Pancreas (tissue), 10 donors: ENCODE data around the gene PCCA. TPM values are rescaled to one million over a fixed set of nuclear protein-coding genes. Genes with fewer than 3 reads are reported as not detected.
"Not testable (repeated sequence)": the region's sequence is repeated elsewhere in the genome, so short reads cannot be mapped to it uniquely, and the experiment has no call there.

Experiments
- ATAC-seq, 4 donors: fragments of 200-7000 bp; cut with Tn5 transposase; one replicate each; pipeline versions ENCODE4 v1.8.0 to v1.9.1; 2020; ENCODE audit warnings: mild to moderate bottlenecking in 4 of 4, moderate library complexity in 4 of 4
- DNase-seq, 6 donors: peaks; one replicate each; pipeline ENCODE4 v3.0.0-alpha.2; 2020
- FAIRE-seq: peaks from 2 replicates; lab custom pipeline; 2012; peaks lifted over from hg19 to GRCh38; lab: Jason Lieb, UNC
- H3K27ac ChIP-seq, 4 donors: fragments of 200-600 bp; sonication (generic); 1 replicate in 3 of 4; 2 replicates in 1 of 4; pipeline versions ENCODE4 v1.5.0 to v1.8.0; 2020
- H3K27me3 ChIP-seq, 4 donors: fragments of 200-600 bp; one replicate each; pipeline ENCODE4 v1.8.0; 2021
- H3K36me3 ChIP-seq, 3 donors: fragments of 200-600 bp; sonication (generic) in 1 of 3; one replicate each; pipeline versions ENCODE4 v1.5.0 to v1.8.0; 2020 to 2021
- H3K4me1 ChIP-seq, 3 donors: fragments of 200-600 bp; one replicate each; pipeline ENCODE4 v1.8.0; 2021
- H3K4me3 ChIP-seq, 4 donors: fragments of 200-600 bp; sonication (generic) in 2 of 4; one replicate each; pipeline versions ENCODE4 v1.5.0 to v1.8.0; 2020 to 2021
- H3K9me3 ChIP-seq, 4 donors: fragments of 200-600 bp; one replicate each; pipeline ENCODE4 v1.8.0; 2021
- CTCF ChIP-seq, 4 donors: fragments of 200-600 bp; sonication (generic) in 3 of 4; IDR thresholded peaks; one replicate each; pipeline versions ENCODE4 v1.5.0 to v1.8.0; 2021; ENCODE audit warnings: antibody characterized with exemption in 4 of 4
- WGBS, 2 donors: extraction: QIAGEN DNeasy Blood & Tissue Kit; methylation state at CpG; one replicate each; pipeline ENCODE4 v1.1.7; 2013; 5-methylcytosine and 5-hydroxymethylcytosine counted together
- intact Hi-C, 3 donors: fragments of 100-400 bp; cut with DNase I; formaldehyde crosslinking; loops; one replicate each; pipeline versions ENCODE4 v1.11.1 to v1.14.2; 2022
- polyA plus RNA-seq, 2 donors: library from polyadenylated mRNA; stranded (reverse); fragments of 200-250 nt; gene quantifications; one replicate each; pipeline ENCODE4 v1.2.3, GENCODE V29; 2013
- total RNA-seq, 6 donors: library from RNA; stranded (reverse); fragmentation: NEBNext Ultra II Directional in 4 of 6; extraction: Animal tissue kit (Norgen Biotek cat#: 25700) in 4 of 6; gene quantifications; one replicate each; pipeline versions ENCODE4 v1.2.1 to v1.2.4, GENCODE V29; 2021 to 2023
- donor health status: healthy with polysubstance abuse.
- donor health status: DM: no; HTN: no; CAD: no; lungs with moderate emphysema.
- donor health status: DM: no; HTN: no; CAD: no.
- donor health status: control.
- donor health status: control.
- donor health status: Bipolar disorder and iron deficiency.
- donor health status: DM: yes; HTN: yes; CAD: no.
- donor health status: DM: no; HTN: no; CAD: no.
- donor health status: DM: no; HTN: no; CAD: no.
- donor health status: DM: yes; HTN: yes; CAD: no.

The PCCA gene
- total and polyA plus RNA-seq, 8 donors: 14.2 to 32.1 (median 24.1) TPM

- intact Hi-C loops: no loop called here
- peaks cover 6 to 19% (median 17%) of the 10 kb centered on the region in 3 donors for H3K4me1 ChIP-seq
- H3K9me3 ChIP-seq: no peaks in the 10 kb centered on the region
- no peaks in the 10 kb centered on the region for H3K36me3 ChIP-seq
- no peak overlapping the region for H3K4me3 ChIP-seq
- ATAC-seq (no peak), DNase-seq (no peak), FAIRE-seq (no peak)
- TF ChIP-seq CTCF (IDR thresholded peaks at IDR 0.05): no peak
- H3K27ac ChIP-seq: no peak overlapping the region
- 91 to 92% methylated on average over 19 of the region's 19 CpGs for WGBS, 2 donors
- H3K27me3 ChIP-seq: no peaks in the 10 kb centered on the region
These were observed 433.1 kb downstream of the PCCA start for GRCh38 chr13:100521851-100522617.

GRCh38 chr13:100522618-100523309 lies 433.9 kb downstream of the PCCA start:
- DNase-seq: no peak
- Histone ChIP-seq H3K27me3 (no peaks in the 10 kb centered on the region), H3K4me1 (peaks cover under 1 to 14% (median 13%) of the 10 kb centered on the region in 3 donors), H3K27ac (no peak overlapping the region), H3K4me3 (no peak overlapping the region), H3K9me3 (no peaks in the 10 kb centered on the region), H3K36me3 (no peaks in the 10 kb centered on the region)
- no peak for ATAC-seq
- 95 to 96% methylated on average over 9 of the region's 9 CpGs for WGBS, 2 donors
- intact Hi-C loops: no loop called here
- no peak for FAIRE-seq
- TF ChIP-seq CTCF (IDR thresholded peaks at IDR 0.05): no peak

- no peak overlapping the region for H3K4me3 ChIP-seq
- no peak overlapping the region for H3K27ac ChIP-seq
- no peak for ATAC-seq
- intact Hi-C loops: no loop called here
- no peaks in the 10 kb centered on the region for H3K27me3 ChIP-seq
- H3K9me3 ChIP-seq: no peaks in the 10 kb centered on the region
- 69 to 77% methylated on average over 14 of the region's 14 CpGs for WGBS, 2 donors
- FAIRE-seq: no peak
- DNase-seq: no peak
- H3K4me1 ChIP-seq: peaks cover 0 to 7% (median 6%) of the 10 kb centered on the region in 3 donors
- no peak for TF ChIP-seq CTCF (IDR thresholded peaks at IDR 0.05)
- H3K36me3 ChIP-seq: no peaks in the 10 kb centered on the region
These were observed 434.5 kb downstream of the PCCA start for GRCh38 chr13:100523411-100523810.

- 85 to 88% methylated on average over 8 of the region's 8 CpGs for WGBS, 2 donors
- intact Hi-C loops: no loop called here
- no peak for TF ChIP-seq CTCF (IDR thresholded peaks at IDR 0.05)
- Histone ChIP-seq H3K4me1 (peaks cover 0 to 1% (median under 1%) of the 10 kb centered on the region in 3 donors), H3K4me3 (no peak overlapping the region), H3K27ac (no peak overlapping the region), H3K9me3 (no peaks in the 10 kb centered on the region), H3K36me3 (no peaks in the 10 kb centered on the region), H3K27me3 (no peaks in the 10 kb centered on the region)
- ATAC-seq (no peak), DNase-seq (no peak), FAIRE-seq (no peak)
These were observed 435.1 kb downstream of the PCCA start for GRCh38 chr13:100523981-100524386.

- ATAC-seq, intact Hi-C loops: not testable (repeated sequence)
- 83 to 87% methylated on average over 5 of the region's 5 CpGs for WGBS, 2 donors
These were observed 435.8 kb downstream of the PCCA start for GRCh38 chr13:100524688-100525087.

More at GRCh38 chr13:100524688-100525087, 435.8 kb downstream of the PCCA start:
- H3K4me3 ChIP-seq, DNase-seq, H3K9me3 ChIP-seq, H3K27ac ChIP-seq, H3K4me1 ChIP-seq, FAIRE-seq, H3K36me3 ChIP-seq, H3K27me3 ChIP-seq: not testable (repeated sequence)
